ENCODE data around the gene ARHGDIA. TPM values are rescaled to one million over a fixed set of nuclear protein-coding genes. Genes with fewer than 3 reads are reported as not detected.

ARHGDIA gene
- total RNA-seq, 4 donors from 2014 or later, result 157 to 202 (median 180) TPM

DNA sequence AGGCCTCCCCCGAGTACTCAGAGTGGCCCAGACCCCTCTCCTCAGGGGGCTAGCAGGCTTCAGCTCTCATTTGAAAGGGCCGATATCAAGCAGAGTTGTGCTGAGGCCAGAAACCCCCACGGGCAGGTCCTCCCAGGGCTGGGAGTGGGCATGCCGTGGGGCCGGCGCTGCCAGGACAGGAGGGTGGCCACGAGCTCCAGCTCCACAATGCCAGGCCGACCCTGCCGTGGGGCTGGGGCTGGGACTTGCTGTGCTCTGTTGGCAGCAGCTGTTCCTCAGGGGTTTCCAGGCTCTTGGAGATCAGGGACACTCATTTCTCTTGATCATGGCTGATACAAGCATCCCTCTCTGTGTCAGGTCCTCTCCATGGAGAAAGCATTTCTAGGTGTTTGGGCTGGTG is 27.7 kb upstream of the ARHGDIA start:
- WGBS, result 76% methylated on average over 3 of the region's 9 CpGs
- no peak for TF ChIP-seq EP300 (IDR thresholded peaks at IDR 0.05)
- TF ChIP-seq POLR2A (IDR thresholded peaks at IDR 0.05), result no peak
- TF ChIP-seq, protein P1, sequence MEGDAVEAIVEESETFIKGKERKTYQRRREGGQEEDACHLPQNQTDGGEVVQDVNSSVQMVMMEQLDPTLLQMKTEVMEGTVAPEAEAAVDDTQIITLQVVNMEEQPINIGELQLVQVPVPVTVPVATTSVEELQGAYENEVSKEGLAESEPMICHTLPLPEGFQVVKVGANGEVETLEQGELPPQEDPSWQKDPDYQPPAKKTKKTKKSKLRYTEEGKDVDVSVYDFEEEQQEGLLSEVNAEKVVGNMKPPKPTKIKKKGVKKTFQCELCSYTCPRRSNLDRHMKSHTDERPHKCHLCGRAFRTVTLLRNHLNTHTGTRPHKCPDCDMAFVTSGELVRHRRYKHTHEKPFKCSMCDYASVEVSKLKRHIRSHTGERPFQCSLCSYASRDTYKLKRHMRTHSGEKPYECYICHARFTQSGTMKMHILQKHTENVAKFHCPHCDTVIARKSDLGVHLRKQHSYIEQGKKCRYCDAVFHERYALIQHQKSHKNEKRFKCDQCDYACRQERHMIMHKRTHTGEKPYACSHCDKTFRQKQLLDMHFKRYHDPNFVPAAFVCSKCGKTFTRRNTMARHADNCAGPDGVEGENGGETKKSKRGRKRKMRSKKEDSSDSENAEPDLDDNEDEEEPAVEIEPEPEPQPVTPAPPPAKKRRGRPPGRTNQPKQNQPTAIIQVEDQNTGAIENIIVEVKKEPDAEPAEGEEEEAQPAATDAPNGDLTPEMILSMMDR (IDR thresholded peaks at IDR 0.05), result no peak
- no peak for TF ChIP-seq POLR2AphosphoS5 (IDR thresholded peaks at IDR 0.05)
- H3K36me3 ChIP-seq, result peaks cover 62% of the 10 kb centered on the region
- DNase-seq (ENCODE audit: low spot score in 2 of 2), result no peak
- no peaks in the 10 kb centered on the region for H3K9me3 ChIP-seq
- no peak overlapping the region for H3K4me3 ChIP-seq
- H3K4me1 ChIP-seq, result peaks cover 17% of the 10 kb centered on the region
- no peak overlapping the region for H3K27ac ChIP-seq
- no peaks in the 10 kb centered on the region for H3K27me3 ChIP-seq

DNA sequence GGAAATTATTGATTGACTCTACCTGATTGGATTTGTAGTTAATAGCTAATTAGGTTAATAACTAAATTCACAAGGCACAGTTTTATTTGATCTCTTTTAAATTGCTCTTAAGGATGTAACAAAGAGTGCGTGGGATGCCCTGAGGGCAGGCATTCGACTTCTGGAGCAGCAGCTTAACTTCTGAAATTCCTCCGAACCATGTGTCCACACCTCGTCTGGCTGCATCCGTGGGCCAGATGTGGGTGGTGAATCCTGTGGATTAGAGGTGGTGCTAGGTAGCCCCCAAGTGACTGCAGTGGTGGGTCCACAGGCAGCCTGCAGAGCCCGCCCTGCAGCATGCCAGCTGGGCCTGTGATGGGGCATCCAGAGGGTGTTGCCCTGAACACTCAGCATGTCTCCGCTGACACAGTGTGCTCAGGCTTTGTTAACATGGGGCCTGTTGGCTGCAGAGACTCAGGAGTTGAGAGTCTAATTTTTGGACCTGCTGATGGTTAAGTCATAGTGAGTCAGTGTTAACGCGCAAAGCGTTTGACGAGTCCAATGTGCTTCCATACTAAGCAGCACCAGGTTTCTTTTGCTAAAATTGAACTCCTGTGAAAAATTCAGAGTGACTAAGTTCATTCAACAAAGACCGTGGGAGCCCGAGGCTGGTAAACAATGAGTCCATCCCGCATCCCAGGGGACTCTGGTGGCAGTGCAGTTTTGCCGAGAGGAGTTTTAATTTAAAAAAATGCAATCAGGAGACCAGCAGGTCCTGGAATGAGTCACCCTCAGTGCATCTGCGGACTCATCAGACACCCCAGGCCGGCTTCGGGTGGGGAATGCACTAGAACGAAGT is 27.1 kb upstream of the ARHGDIA start:
- TF ChIP-seq POLR2A (IDR thresholded peaks at IDR 0.05) (no peak), POLR2AphosphoS5 (IDR thresholded peaks at IDR 0.05) (no peak), EP300 (IDR thresholded peaks at IDR 0.05) (no peak)
- TF ChIP-seq, protein P1 (IDR thresholded peaks at IDR 0.05), result no peak
- peaks cover 62% of the 10 kb centered on the region for H3K36me3 ChIP-seq
- no peaks in the 10 kb centered on the region for H3K9me3 ChIP-seq
- no peak overlapping the region for H3K4me3 ChIP-seq
- no peak for DNase-seq (ENCODE audit: low spot score in 2 of 2)
- no peak overlapping the region for H3K27ac ChIP-seq
- H3K4me1 ChIP-seq, result peaks cover 17% of the 10 kb centered on the region
- WGBS, result 87% methylated on average over 17 of the region's 19 CpGs
- H3K27me3 ChIP-seq, result no peaks in the 10 kb centered on the region

DNA sequence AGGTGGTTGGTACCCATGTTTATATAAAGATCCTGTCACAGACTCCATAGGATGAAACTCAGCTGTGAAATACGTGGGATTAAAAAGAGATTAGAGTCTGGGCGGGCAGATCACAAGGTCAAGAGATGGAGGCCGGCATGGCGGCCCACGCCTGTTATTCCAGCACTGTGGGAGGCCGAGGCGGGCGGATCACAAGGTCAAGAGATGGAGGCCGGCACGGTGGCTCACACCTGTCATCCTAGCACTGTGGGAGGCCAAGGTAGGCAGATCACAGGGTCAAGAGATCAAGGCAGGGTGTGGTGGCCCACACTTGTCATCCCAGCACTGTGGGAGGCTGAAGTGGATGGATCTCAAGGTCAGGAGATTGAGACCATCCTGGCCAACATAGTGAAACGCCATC is 24.3 kb upstream of the ARHGDIA start:
- Histone ChIP-seq H3K9me3 (no peaks in the 10 kb centered on the region), H3K27me3 (no peaks in the 10 kb centered on the region), H3K4me1 (peaks cover 18% of the 10 kb centered on the region), H3K36me3 (peaks cover 61% of the 10 kb centered on the region), H3K27ac (no peak overlapping the region), H3K4me3 (no peak overlapping the region)
- no peak for DNase-seq (ENCODE audit: low spot score in 2 of 2)
- 95% methylated on average over 11 of the region's 11 CpGs for WGBS
- TF ChIP-seq POLR2AphosphoS5 (IDR thresholded peaks at IDR 0.05), result no peak
- no peak for TF ChIP-seq POLR2A (IDR thresholded peaks at IDR 0.05)
- TF ChIP-seq, protein P1 (IDR thresholded peaks at IDR 0.05), result no peak
- TF ChIP-seq EP300 (IDR thresholded peaks at IDR 0.05), result no peak

DNA sequence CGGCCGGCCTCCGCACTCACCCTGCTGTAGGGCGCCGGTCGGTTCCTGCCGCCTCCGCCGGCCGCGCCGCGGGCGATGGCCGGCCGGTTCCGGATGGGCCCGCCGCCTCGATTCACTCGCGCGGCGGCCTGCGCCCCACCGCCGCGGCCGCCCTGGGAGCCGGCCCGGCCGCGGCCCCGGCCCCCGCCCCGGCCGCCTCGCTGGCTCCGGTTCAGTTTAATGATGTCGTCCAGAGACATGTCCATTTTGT is 20.1 kb upstream of the ARHGDIA start:
- DNase-seq (ENCODE audit: low spot score in 2 of 2), result no peak
- Histone ChIP-seq H3K27ac (peak overlapping the region; percentile 97), H3K36me3 (peaks cover 58% of the 10 kb centered on the region), H3K4me3 (peak overlapping the region; percentile 98), H3K4me1 (peaks cover 29% of the 10 kb centered on the region), H3K27me3 (no peaks in the 10 kb centered on the region), H3K9me3 (no peaks in the 10 kb centered on the region)
- WGBS, result 0% methylated on average over 14 of the region's 40 CpGs
- TF ChIP-seq, protein P1 (IDR thresholded peaks at IDR 0.05), result no peak
- TF ChIP-seq EP300 (IDR thresholded peaks at IDR 0.05) (no peak), POLR2A (IDR thresholded peaks at IDR 0.05) (no peak), POLR2AphosphoS5 (IDR thresholded peaks at IDR 0.05) (no peak)

DNA sequence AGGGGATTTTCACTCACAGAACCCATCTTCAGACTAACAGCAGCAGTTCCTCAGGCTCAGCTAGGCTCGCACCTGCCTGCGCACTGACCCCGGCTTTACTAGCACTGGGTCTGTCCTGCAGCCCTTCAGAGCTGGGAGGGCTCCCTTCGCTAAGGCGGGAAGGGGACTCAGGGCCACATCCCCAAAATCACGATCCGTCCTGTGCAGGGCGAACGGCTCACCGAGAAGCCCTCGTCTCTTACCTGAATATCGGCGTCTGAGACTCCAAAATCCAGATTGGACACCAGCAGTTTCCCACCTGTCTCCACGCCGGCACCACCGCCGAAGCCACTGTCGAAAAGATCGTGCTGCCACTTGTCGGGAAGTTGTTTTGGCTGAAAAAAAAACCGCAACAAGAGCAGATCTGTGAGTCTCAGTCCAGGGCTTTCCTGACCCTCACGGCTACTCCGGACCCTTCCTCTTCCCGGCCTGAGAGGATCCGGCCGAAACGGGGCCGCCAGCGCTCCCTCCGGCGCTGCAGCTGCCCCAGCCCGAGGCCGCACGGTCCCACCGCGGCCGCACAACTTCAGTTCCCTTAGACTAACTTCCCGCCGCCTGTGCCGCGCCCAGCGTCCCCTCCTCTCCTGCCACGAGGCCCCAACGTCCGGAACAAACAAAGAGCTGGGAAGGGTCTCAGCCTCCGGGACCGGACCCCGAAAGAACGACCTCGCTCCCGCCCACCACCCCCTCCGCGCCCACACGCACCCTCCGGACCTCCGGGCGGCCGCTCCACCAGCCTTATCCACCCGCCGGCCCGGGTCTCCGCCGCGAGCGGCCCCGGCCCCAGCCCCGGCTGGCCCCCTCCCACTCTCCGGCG is 19.5 kb upstream of the ARHGDIA start:
- Histone ChIP-seq H3K4me3 (peak overlapping the region; percentile 98), H3K9me3 (no peaks in the 10 kb centered on the region), H3K27ac (peak overlapping the region; percentile 97), H3K36me3 (peaks cover 58% of the 10 kb centered on the region), H3K4me1 (peaks cover 33% of the 10 kb centered on the region), H3K27me3 (no peaks in the 10 kb centered on the region)
- no peak for TF ChIP-seq POLR2A (IDR thresholded peaks at IDR 0.05)
- no peak for TF ChIP-seq POLR2AphosphoS5 (IDR thresholded peaks at IDR 0.05)
- TF ChIP-seq, protein P1 (IDR thresholded peaks at IDR 0.05), result no peak
- TF ChIP-seq EP300 (IDR thresholded peaks at IDR 0.05), result no peak
- 13% methylated on average over 30 of the region's 69 CpGs for WGBS
- peak in 1 of 2 donors; percentile 64 for DNase-seq (ENCODE audit: low spot score in 2 of 2)
